Ishikawa (cell line): ENCODE measurements around the gene SUCNR1.

ENCODE experiments used
- CEBPB ChIP-seq: IDR thresholded peaks from 2 replicates; pipeline ENCODE4 v1.6.1; 2012
- CREB1 ChIP-seq: IDR thresholded peaks from 2 replicates; pipeline ENCODE4 v1.6.1; 2012; ENCODE audit warnings: low read depth
- EP300 ChIP-seq: IDR thresholded peaks from 2 replicates; pipeline ENCODE4 v1.6.1; 2012; ENCODE audit warnings: borderline replicate concordance
- FOXM1 ChIP-seq: IDR thresholded peaks from 2 replicates; pipeline ENCODE4 v1.6.1; 2012; ENCODE audit warnings: low read depth, borderline replicate concordance
- NFIC ChIP-seq: IDR thresholded peaks from 2 replicates; pipeline ENCODE4 v1.6.1; 2012
- RAD21 ChIP-seq: IDR thresholded peaks from 2 replicates; pipeline ENCODE4 v1.6.1; 2012; ENCODE audit warnings: low read depth
- TAF1 ChIP-seq: IDR thresholded peaks from 2 replicates; pipeline ENCODE4 v1.6.1; 2012; ENCODE audit warnings: low read depth, mild to moderate bottlenecking
- TCF12 ChIP-seq: IDR thresholded peaks from 2 replicates; pipeline ENCODE4 v1.6.1; 2012; ENCODE audit warnings: low read depth
- TEAD4 ChIP-seq: IDR thresholded peaks from 2 replicates; pipeline ENCODE4 v1.6.1; 2012
- USF1 ChIP-seq: IDR thresholded peaks from 2 replicates; pipeline ENCODE4 v1.6.1; 2012
- YY1 ChIP-seq: IDR thresholded peaks from 2 replicates; pipeline ENCODE4 v1.6.1; 2012; ENCODE audit warnings: low read depth
- TF ChIP-seq, protein P1 (sequence below): IDR thresholded peaks from 2 replicates; pipeline ENCODE4 v1.6.1; 2012; ENCODE audit warnings: low read depth, mild to moderate bottlenecking
- TF ChIP-seq, protein P2 (sequence below): IDR thresholded peaks from 2 replicates; pipeline ENCODE4 v1.6.1; 2012

GRCh38 chr3:151924753-151925152 lies 51.3 kb downstream of the SUCNR1 start:
- TF ChIP-seq, protein P1, sequence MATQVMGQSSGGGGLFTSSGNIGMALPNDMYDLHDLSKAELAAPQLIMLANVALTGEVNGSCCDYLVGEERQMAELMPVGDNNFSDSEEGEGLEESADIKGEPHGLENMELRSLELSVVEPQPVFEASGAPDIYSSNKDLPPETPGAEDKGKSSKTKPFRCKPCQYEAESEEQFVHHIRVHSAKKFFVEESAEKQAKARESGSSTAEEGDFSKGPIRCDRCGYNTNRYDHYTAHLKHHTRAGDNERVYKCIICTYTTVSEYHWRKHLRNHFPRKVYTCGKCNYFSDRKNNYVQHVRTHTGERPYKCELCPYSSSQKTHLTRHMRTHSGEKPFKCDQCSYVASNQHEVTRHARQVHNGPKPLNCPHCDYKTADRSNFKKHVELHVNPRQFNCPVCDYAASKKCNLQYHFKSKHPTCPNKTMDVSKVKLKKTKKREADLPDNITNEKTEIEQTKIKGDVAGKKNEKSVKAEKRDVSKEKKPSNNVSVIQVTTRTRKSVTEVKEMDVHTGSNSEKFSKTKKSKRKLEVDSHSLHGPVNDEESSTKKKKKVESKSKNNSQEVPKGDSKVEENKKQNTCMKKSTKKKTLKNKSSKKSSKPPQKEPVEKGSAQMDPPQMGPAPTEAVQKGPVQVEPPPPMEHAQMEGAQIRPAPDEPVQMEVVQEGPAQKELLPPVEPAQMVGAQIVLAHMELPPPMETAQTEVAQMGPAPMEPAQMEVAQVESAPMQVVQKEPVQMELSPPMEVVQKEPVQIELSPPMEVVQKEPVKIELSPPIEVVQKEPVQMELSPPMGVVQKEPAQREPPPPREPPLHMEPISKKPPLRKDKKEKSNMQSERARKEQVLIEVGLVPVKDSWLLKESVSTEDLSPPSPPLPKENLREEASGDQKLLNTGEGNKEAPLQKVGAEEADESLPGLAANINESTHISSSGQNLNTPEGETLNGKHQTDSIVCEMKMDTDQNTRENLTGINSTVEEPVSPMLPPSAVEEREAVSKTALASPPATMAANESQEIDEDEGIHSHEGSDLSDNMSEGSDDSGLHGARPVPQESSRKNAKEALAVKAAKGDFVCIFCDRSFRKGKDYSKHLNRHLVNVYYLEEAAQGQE, result no peak
- TF ChIP-seq YY1, result no peak
- no peak for TF ChIP-seq NFIC
- TF ChIP-seq TCF12, result no peak
- TF ChIP-seq RAD21, result no peak
- TF ChIP-seq EP300, result no peak
- no peak for TF ChIP-seq TAF1
- TF ChIP-seq FOXM1, result no peak
- TF ChIP-seq, protein P2, sequence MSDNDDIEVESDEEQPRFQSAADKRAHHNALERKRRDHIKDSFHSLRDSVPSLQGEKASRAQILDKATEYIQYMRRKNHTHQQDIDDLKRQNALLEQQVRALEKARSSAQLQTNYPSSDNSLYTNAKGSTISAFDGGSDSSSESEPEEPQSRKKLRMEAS, result no peak
- no peak for TF ChIP-seq CEBPB
- no peak for TF ChIP-seq USF1
- no peak for TF ChIP-seq CREB1
- no peak for TF ChIP-seq TEAD4
